ENCODE measurements around the gene GPRIN2.

DNA sequence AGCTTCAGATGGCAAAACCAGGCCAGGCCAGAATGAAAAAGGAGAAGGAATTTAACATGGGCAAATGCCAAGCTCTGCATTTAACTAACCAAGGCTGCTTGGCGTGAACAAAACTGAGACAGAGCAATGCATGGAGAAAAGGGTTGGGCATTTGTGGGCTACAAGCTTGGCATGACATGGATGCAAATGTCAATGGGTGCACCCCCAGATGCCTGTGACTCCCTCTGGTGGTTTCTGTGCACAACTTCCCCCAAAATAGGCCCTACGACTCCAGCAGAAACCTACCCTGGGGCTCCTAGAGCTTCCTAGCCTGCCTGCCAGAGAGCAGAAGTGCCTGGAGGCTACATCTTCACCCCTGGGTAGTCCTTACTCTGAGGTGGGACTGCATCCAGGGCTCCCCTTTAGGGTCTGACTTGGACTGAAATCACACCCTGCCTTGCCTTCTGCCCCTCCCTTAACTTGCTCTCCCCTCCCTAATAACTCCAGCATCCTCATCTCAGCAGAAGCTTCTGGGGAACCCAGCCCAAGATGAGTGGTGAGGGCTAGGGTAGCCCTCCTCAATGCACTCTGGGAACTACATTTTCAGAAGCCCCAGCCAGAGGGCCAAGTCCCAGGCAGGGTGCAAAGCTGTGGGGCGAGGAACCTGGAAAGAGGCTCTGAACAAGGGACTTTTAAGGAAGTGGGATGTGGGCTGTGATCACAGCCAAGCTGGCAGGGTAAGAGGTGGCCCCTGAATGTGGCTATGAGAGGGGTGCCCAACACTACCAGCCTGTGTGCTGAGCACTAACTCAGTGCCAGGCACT lies 11.3 kb downstream of the GPRIN2 start:
- TF ChIP-seq, protein P1, sequence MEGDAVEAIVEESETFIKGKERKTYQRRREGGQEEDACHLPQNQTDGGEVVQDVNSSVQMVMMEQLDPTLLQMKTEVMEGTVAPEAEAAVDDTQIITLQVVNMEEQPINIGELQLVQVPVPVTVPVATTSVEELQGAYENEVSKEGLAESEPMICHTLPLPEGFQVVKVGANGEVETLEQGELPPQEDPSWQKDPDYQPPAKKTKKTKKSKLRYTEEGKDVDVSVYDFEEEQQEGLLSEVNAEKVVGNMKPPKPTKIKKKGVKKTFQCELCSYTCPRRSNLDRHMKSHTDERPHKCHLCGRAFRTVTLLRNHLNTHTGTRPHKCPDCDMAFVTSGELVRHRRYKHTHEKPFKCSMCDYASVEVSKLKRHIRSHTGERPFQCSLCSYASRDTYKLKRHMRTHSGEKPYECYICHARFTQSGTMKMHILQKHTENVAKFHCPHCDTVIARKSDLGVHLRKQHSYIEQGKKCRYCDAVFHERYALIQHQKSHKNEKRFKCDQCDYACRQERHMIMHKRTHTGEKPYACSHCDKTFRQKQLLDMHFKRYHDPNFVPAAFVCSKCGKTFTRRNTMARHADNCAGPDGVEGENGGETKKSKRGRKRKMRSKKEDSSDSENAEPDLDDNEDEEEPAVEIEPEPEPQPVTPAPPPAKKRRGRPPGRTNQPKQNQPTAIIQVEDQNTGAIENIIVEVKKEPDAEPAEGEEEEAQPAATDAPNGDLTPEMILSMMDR (IDR thresholded peaks at IDR 0.05) = peak in 1 of 3 experiments; percentile 4
- TF ChIP-seq POLR2A (IDR thresholded peaks at IDR 0.05) = no peak

All from testis (tissue), 2 donors.